ENCODE data around the gene MRPL49.

GRCh38 chr11:65131417-65131776 lies 9.3 kb downstream of the MRPL49 start:
- no peak for TF ChIP-seq ZNF10 (tag by site-specific recombination; IDR thresholded peaks at IDR 0.05)
- no peak for TF ChIP-seq CTCF (tag by site-specific recombination; IDR thresholded peaks at IDR 0.05)

All from HEK293 (cell line).